Muscle layer of duodenum (tissue), 2 donors: ENCODE results near the gene RTN4RL1.

Source experiments
- H3K27ac ChIP-seq: one replicate; pipeline ENCODE4 v1.7.0; 2013; ENCODE audit warnings: mild to moderate bottlenecking, low read length
- H3K27me3 ChIP-seq: one replicate; pipeline ENCODE4 v1.7.0; 2013; ENCODE audit warnings: low read depth, mild to moderate bottlenecking, control low read depth, low read length
- H3K36me3 ChIP-seq, 2 donors: one replicate each; pipeline ENCODE4 v1.7.0; 2013; ENCODE audit warnings: low read length in 2 of 2, control low read depth in 1 of 2, mild to moderate bottlenecking in 1 of 2; ENCODE audit not compliant: insufficient read depth in 2 of 2, control insufficient read depth in 1 of 2
- H3K4me1 ChIP-seq, 2 donors: one replicate each; pipeline ENCODE4 v1.7.0; 2013; ENCODE audit warnings: low read length in 2 of 2, mild to moderate bottlenecking in 2 of 2, control low read depth in 1 of 2, moderate library complexity in 1 of 2; ENCODE audit not compliant: insufficient read depth in 2 of 2, control insufficient read depth in 1 of 2
- H3K4me3 ChIP-seq, 2 donors: one replicate each; pipeline ENCODE4 v1.7.0; 2013; ENCODE audit warnings: low read length in 2 of 2, low read depth in 1 of 2, mild to moderate bottlenecking in 1 of 2
- H3K9me3 ChIP-seq, 2 donors: one replicate each; pipeline ENCODE4 v1.7.0; 2013; ENCODE audit warnings: low read length in 2 of 2, control low read depth in 1 of 2, mild to moderate bottlenecking in 1 of 2; ENCODE audit not compliant: control insufficient read depth in 1 of 2
- donor health status: healthy.

RTN4RL1 gene

DNA sequence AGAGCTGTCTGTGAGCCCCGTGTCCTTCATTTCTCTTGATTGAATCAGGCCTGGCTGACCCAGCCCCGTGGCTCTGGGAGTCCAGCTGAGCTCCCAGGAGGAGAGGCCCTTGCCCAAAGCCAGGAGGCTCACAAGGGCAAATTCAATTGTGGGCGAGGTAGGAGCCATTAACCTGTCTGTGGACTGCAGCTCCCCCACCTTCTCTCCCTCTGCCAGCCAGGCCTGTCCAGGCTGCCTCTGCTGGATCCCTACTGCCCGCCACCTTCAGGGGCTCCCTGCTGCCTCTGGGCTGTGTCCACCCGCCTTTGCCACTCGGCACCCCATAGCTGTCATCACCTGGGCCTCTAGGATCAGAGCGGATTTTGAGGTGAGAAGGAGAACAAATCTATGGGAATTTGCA lies 61.9 kb downstream of the RTN4RL1 start:
- H3K9me3 ChIP-seq, result no peaks in the 10 kb centered on the region

GRCh38 chr17:1961189-1961588 lies 63.9 kb downstream of the RTN4RL1 start:
- Histone ChIP-seq H3K27me3 (no peaks in the 10 kb centered on the region), H3K4me3 (no peak overlapping the region), H3K27ac (no peak overlapping the region), H3K9me3 (no peaks in the 10 kb centered on the region), H3K4me1 (peaks cover 0 to 12% of the 10 kb centered on the region in 2 donors), H3K36me3 (no peaks in the 10 kb centered on the region)

More for the DNA sequence above, 61.9 kb downstream of the RTN4RL1 start:
- H3K36me3 ChIP-seq, result no peaks in the 10 kb centered on the region
- H3K27ac ChIP-seq, result no peak overlapping the region
- no peak overlapping the region for H3K4me3 ChIP-seq
- no peaks in the 10 kb centered on the region for H3K27me3 ChIP-seq
- H3K4me1 ChIP-seq, result peaks cover 0 to 12% of the 10 kb centered on the region in 2 donors

DNA sequence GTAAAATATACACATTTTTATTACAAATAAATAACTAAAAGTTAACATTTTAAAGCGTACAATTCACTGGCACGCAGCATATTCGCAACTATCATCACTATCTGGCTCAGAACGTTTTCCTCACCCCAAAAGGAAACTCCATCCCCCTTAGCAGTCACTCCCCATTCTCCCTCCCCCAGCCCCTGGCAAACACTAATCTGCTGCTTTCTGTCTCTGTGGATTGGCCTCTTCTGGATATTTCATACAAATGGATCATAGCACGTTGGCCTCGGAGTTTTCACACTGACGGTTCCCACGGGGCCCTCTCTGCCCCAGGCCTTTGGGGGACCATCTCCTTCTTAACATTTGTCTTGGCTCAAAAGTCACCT lies 64.6 kb downstream of the RTN4RL1 start:
- Histone ChIP-seq H3K27me3 (no peaks in the 10 kb centered on the region), H3K27ac (no peak overlapping the region), H3K4me3 (no peak overlapping the region), H3K36me3 (no peaks in the 10 kb centered on the region), H3K4me1 (peaks cover 0 to 12% of the 10 kb centered on the region in 2 donors), H3K9me3 (no peaks in the 10 kb centered on the region)

GRCh38 chr17:1959871-1960544 lies 65.1 kb downstream of the RTN4RL1 start:
- Histone ChIP-seq H3K4me1 (peaks cover 0 to 12% of the 10 kb centered on the region in 2 donors), H3K4me3 (no peak overlapping the region), H3K9me3 (no peaks in the 10 kb centered on the region), H3K27me3 (no peaks in the 10 kb centered on the region), H3K36me3 (no peaks in the 10 kb centered on the region), H3K27ac (no peak overlapping the region)

GRCh38 chr17:1958134-1958881 lies 66.8 kb downstream of the RTN4RL1 start:
- Histone ChIP-seq H3K27ac (no peak overlapping the region), H3K4me1 (peaks cover 0 to 12% of the 10 kb centered on the region in 2 donors), H3K4me3 (no peak overlapping the region), H3K36me3 (no peaks in the 10 kb centered on the region), H3K9me3 (no peaks in the 10 kb centered on the region), H3K27me3 (no peaks in the 10 kb centered on the region)

DNA sequence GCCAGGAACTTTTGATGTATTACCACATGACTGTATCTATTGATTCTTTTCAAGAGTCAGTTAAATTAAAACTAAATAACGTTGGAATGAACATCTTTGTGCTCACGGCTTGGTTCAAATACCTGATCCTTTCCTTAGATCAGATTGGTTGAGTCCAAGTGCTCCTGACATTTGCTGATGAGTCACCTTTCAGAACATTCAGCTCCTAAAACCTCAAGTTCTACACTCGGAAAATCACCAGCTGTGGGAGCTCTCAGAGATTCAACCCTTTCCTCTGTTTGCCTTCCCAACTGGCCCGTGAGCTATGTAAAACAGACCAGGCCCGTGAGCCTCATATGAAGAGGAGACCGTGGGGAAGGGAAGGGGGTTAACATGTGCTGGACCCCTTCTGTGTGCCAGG lies 68.1 kb downstream of the RTN4RL1 start:
- Histone ChIP-seq H3K27ac (no peak overlapping the region), H3K4me3 (no peak overlapping the region), H3K36me3 (no peaks in the 10 kb centered on the region), H3K4me1 (peaks cover 0 to 12% of the 10 kb centered on the region in 2 donors), H3K27me3 (no peaks in the 10 kb centered on the region), H3K9me3 (no peaks in the 10 kb centered on the region)

DNA sequence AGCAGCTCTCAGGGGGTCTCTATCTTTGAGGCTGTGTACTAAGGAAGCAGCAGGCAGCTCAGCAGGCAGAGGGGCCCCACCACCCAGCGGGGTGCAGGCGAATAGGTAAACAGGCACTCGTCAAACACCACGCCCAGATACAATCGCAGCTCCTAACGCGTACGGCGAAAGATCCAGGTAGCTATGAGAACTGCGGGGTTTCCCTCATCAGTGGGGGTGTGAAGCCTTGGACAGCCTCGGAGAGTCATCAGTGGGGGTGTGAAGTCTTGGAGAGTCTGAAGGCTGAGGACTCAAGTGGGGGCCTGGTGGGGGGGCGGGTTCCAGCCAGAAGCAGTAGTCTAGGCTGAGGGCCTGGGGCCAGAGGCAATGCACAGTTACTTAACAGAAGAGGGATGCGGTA lies 69.0 kb downstream of the RTN4RL1 start:
- no peaks in the 10 kb centered on the region for H3K36me3 ChIP-seq
- no peak overlapping the region for H3K4me3 ChIP-seq
- peaks cover 0 to 12% of the 10 kb centered on the region in 2 donors for H3K4me1 ChIP-seq
- H3K27me3 ChIP-seq, result no peaks in the 10 kb centered on the region
- no peaks in the 10 kb centered on the region for H3K9me3 ChIP-seq
- no peak overlapping the region for H3K27ac ChIP-seq

- H3K4me1 ChIP-seq, result no peaks in the 10 kb centered on the region
- no peaks in the 10 kb centered on the region for H3K9me3 ChIP-seq
- no peaks in the 10 kb centered on the region for H3K36me3 ChIP-seq
- no peaks in the 10 kb centered on the region for H3K27me3 ChIP-seq
- no peak overlapping the region for H3K27ac ChIP-seq
- H3K4me3 ChIP-seq, result no peak overlapping the region
Observed at GRCh38 chr17:1953831-1954230, 71.3 kb downstream of the RTN4RL1 start.

DNA sequence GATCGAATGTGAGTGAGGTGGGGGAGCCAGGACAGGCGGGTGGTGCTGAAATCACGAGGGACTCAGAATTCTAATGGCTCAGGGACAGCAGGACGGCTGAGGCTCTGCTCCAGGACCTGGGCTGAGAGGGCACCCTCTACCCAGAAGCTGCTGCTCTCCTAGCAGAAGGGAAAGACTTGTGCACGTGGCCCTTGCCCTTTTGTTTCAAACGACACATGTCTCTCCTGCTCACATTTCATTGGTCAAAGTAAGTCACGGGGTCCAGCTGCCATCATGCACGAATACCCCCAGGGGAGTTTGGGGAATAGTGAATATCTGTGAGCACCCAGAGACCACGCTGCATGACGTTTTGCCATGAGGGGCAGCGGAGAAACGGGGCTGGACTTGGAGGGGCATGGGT lies 73.2 kb downstream of the RTN4RL1 start:
- Histone ChIP-seq H3K4me3 (no peak overlapping the region), H3K27me3 (no peaks in the 10 kb centered on the region), H3K9me3 (no peaks in the 10 kb centered on the region), H3K27ac (no peak overlapping the region), H3K4me1 (no peaks in the 10 kb centered on the region), H3K36me3 (no peaks in the 10 kb centered on the region)

GRCh38 chr17:1949754-1950153 lies 75.4 kb downstream of the RTN4RL1 start:
- no peak overlapping the region for H3K27ac ChIP-seq
- H3K4me3 ChIP-seq, result no peak overlapping the region
- no peaks in the 10 kb centered on the region for H3K9me3 ChIP-seq
- H3K27me3 ChIP-seq, result no peaks in the 10 kb centered on the region
- no peaks in the 10 kb centered on the region for H3K36me3 ChIP-seq
- H3K4me1 ChIP-seq, result no peaks in the 10 kb centered on the region

- no peaks in the 10 kb centered on the region for H3K36me3 ChIP-seq
- H3K9me3 ChIP-seq, result no peaks in the 10 kb centered on the region
- H3K27ac ChIP-seq, result no peak overlapping the region
- H3K4me1 ChIP-seq, result no peaks in the 10 kb centered on the region
- no peak overlapping the region for H3K4me3 ChIP-seq
- no peaks in the 10 kb centered on the region for H3K27me3 ChIP-seq
Observed at GRCh38 chr17:1948517-1948825, 76.7 kb downstream of the RTN4RL1 start.
